ENCODE data around the gene PYGO2.

The PYGO2 gene

DNA sequence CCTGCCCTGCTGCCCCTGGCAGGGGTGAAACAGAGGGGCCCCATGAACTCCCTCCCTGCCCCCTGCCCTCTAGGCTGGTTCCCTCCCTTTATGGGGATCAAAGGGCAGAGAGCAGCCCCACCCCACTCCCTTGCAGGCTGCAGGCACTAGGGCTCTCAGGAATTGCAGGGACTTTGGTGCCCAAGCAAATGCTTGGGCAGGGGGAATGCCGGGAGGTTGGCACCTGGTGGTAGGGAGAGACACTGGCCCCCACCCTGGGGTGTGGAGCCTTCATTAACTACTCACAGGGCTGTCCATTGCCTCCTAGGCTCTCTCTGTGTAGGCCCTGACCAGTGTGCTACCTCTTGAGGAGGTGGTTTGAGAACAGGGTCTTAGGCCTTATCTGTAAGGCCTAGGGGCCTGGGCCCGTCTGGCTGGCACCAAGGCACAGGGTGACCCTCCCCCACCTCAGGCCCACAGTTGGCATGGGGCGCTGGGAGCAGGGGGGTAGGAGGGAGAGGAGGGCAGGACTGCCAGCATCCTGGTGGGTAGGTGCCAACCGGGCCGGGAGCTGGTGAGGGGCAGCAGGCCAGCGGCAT is 45.8 kb upstream of the PYGO2 start:
- H3K27ac ChIP-seq (ENCODE audit: low read depth, low read length): no peak overlapping the region
- H3K4me3 ChIP-seq (ENCODE audit: insufficient read depth, low read length, poor library complexity, severe bottlenecking): no peak overlapping the region
- H3K9me2 ChIP-seq (replicated peaks; ENCODE audit: insufficient read depth, low read length): no peaks in the 10 kb centered on the region
- no peaks in the 10 kb centered on the region for H3K36me3 ChIP-seq (ENCODE audit: low read length)
- H4K20me1 ChIP-seq (ENCODE audit: low read depth, low read length): no peaks in the 10 kb centered on the region
- H3K79me2 ChIP-seq (ENCODE audit: insufficient read depth, low read length): no peaks in the 10 kb centered on the region
- H3K9ac ChIP-seq (ENCODE audit: low read length): no peak overlapping the region
- no peak for TF ChIP-seq CTCF (IDR thresholded peaks at IDR 0.05; ENCODE audit: insufficient read depth, low read length, poor library complexity, severe bottlenecking)
- TF ChIP-seq EZH2phosphoT487 (conservative IDR thresholded peaks at IDR 0.05; ENCODE audit: low read length): no peak
- no peak overlapping the region for H3K4me2 ChIP-seq (ENCODE audit: low read depth, low read length, poor library complexity, severe bottlenecking)
- H3F3A ChIP-seq (ENCODE audit: insufficient read depth): no peaks in the 10 kb centered on the region
- no peaks in the 10 kb centered on the region for H3K9me3 ChIP-seq (ENCODE audit: insufficient read depth, low read length)
- H3K27me3 ChIP-seq (ENCODE audit: low read length): no peaks in the 10 kb centered on the region
- H2AFZ ChIP-seq (ENCODE audit: low read depth, low read length, severe bottlenecking): no peak overlapping the region

DNA sequence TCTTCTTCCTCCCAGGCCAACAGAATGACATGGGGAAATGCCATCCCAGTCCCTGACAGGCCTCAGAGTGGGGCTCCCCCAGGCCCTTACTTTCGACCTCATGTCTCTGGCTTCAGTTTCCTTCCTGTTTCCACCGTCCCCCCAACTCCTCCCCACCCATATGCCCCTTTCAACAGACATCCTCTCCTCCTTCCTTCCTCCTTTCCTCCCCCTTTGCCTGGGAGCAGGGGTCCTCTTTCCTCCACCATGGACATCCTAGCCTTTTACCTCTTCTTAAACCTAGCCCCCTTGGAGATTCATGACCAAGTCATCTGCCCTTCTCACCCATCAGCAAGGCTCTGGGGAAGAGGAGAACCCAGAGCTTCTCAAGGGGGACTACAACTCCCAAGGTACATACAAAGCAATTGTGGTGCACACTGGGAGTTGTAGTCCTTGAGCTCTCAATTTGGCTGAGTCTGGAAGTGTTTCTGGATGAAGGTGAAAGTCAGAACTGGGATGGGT is 45.1 kb upstream of the PYGO2 start:
- H3K36me3 ChIP-seq (ENCODE audit: low read length): no peaks in the 10 kb centered on the region
- H3K4me2 ChIP-seq (ENCODE audit: low read depth, low read length, poor library complexity, severe bottlenecking): peak overlapping the region; percentile 6
- H3K9me2 ChIP-seq (replicated peaks; ENCODE audit: insufficient read depth, low read length): no peaks in the 10 kb centered on the region
- H3K9ac ChIP-seq (ENCODE audit: low read length): no peak overlapping the region
- H3K79me2 ChIP-seq (ENCODE audit: insufficient read depth, low read length): no peaks in the 10 kb centered on the region
- H3K27me3 ChIP-seq (ENCODE audit: low read length): no peaks in the 10 kb centered on the region
- H3F3A ChIP-seq (ENCODE audit: insufficient read depth): no peaks in the 10 kb centered on the region
- H3K4me3 ChIP-seq (ENCODE audit: insufficient read depth, low read length, poor library complexity, severe bottlenecking): no peak overlapping the region
- TF ChIP-seq EZH2phosphoT487 (conservative IDR thresholded peaks at IDR 0.05; ENCODE audit: low read length): no peak
- TF ChIP-seq CTCF (IDR thresholded peaks at IDR 0.05; ENCODE audit: insufficient read depth, low read length, poor library complexity, severe bottlenecking): no peak
- no peaks in the 10 kb centered on the region for H3K9me3 ChIP-seq (ENCODE audit: insufficient read depth, low read length)
- peak overlapping the region; percentile 37 for H2AFZ ChIP-seq (ENCODE audit: low read depth, low read length, severe bottlenecking)
- no peaks in the 10 kb centered on the region for H4K20me1 ChIP-seq (ENCODE audit: low read depth, low read length)
- H3K27ac ChIP-seq (ENCODE audit: low read depth, low read length): no peak overlapping the region

- Histone ChIP-seq H3K9ac (ENCODE audit: low read length) (no peak overlapping the region), H3K4me3 (ENCODE audit: insufficient read depth, low read length, poor library complexity, severe bottlenecking) (no peak overlapping the region), H3K27me3 (ENCODE audit: low read length) (no peaks in the 10 kb centered on the region), H3K79me2 (ENCODE audit: insufficient read depth, low read length) (no peaks in the 10 kb centered on the region), H3K9me2 (replicated peaks; ENCODE audit: insufficient read depth, low read length) (no peaks in the 10 kb centered on the region), H3F3A (ENCODE audit: insufficient read depth) (no peaks in the 10 kb centered on the region), H2AFZ (ENCODE audit: low read depth, low read length, severe bottlenecking) (no peak overlapping the region), H3K27ac (ENCODE audit: low read depth, low read length) (no peak overlapping the region), H4K20me1 (ENCODE audit: low read depth, low read length) (no peaks in the 10 kb centered on the region), H3K36me3 (ENCODE audit: low read length) (no peaks in the 10 kb centered on the region), H3K9me3 (ENCODE audit: insufficient read depth, low read length) (no peaks in the 10 kb centered on the region), H3K4me2 (ENCODE audit: low read depth, low read length, poor library complexity, severe bottlenecking) (no peak overlapping the region)
- TF ChIP-seq CTCF (IDR thresholded peaks at IDR 0.05; ENCODE audit: insufficient read depth, low read length, poor library complexity, severe bottlenecking) (no peak), EZH2phosphoT487 (conservative IDR thresholded peaks at IDR 0.05; ENCODE audit: low read length) (no peak)
Measured at GRCh38 chr1:155005076-155006011, 43.8 kb upstream of the PYGO2 start.
